Stimulated activated CD4-positive, alpha-beta T cell treated with anti-CD3 and anti-CD28 coated beads, Interleukin-2, amount 100 ng/mL, for 4 hours (primary cell): ENCODE data around the gene ANKFY1.
"Not testable (repeated sequence)": the region's sequence is repeated elsewhere in the genome, so short reads cannot be mapped to it uniquely, and the experiment has no call there.

Source experiments
- DNase-seq: peaks from one replicate; pipeline ENCODE4 v3.0.0-alpha.2; 2020; ENCODE audit warnings: low read depth

ANKFY1 gene

DNA sequence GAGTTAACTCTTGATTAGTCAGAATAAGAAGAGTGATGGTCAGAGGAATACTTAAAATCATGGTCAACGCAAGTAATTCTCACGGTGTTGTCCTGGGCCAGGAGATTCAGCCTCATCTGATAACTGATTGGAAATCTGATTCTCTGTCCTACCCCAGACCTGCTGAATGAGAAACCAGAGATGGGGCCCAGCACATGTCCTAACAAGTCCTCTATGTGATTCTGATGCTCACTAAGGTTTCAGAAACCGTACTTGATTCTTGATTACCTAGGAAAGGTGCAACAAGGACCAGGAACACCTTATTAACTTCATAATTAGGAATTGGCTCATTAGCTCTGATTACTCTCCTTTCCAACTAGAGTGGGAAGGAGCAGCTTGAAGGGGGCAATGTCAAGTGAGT, 44.5 kb downstream of the ANKFY1 start:
- DNase-seq, result no peak

DNA sequence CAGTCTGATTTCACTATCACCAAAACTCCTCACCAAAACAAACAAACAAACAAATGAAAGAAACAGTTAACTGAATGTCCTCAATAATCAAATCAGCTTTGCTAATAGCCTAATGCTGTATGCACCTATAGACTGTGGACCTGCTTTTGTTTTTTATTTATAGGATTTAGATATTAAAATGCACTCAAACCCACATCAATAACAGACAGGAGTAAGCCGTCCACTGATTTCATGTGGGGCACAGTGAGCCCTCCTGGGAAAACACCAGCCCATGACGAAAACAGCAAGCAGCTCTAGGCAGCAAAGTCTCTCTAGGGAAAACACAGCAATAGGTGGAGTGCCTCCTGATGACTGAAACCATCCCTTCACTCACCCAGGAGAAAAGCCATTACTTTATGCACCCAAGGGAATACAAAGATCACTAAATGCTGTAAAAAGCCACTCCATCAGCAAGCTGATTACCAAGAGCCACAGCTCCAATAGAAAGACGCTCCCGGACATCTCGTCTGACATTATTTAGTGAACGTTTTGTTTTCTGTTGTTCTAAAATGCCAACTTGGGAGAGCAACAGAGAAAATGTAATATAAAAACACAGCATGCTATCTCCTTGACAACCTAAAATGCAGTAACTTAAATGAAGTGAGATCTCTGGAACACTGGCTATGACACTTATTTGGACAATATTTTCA, 47.8 kb downstream of the ANKFY1 start:
- no peak for DNase-seq

DNA sequence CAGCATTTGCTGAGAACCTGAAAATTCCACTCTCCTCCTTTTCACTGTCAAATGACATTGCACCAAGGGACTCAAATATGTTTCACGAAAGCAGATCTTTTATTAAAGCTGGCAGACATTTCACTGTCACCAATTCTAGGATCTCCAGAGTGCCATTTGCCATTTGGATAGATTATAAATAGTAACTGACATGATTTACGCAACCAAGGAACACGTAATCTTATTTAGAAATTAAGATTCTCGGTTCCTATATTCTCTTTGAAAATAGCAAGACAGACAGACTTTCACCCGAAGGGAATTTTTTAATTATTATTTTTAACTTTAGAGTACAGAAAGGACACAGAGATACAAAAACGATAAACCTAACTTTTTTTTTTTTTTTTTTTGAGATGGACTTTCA, 49.6 kb downstream of the ANKFY1 start:
- DNase-seq, result no peak

DNA sequence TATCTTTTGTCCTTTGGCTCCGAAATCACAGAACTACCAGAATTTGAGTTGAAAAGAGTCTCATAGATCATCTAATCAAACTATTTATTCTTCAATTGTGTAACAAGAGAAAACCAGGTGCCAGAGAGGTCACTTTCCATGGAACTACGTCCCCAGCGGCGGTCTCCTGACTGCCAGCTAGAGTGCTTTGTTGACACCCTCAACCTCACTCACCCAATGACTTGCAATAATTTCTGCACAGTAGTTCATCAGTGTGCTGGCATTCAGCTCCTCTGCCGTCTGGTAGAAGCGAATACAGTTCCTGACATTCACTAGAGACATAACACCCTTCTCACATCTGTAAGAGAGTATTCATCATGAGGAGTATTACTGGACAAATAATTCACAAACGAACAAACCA, 54.2 kb downstream of the ANKFY1 start:
- no peak for DNase-seq

DNA sequence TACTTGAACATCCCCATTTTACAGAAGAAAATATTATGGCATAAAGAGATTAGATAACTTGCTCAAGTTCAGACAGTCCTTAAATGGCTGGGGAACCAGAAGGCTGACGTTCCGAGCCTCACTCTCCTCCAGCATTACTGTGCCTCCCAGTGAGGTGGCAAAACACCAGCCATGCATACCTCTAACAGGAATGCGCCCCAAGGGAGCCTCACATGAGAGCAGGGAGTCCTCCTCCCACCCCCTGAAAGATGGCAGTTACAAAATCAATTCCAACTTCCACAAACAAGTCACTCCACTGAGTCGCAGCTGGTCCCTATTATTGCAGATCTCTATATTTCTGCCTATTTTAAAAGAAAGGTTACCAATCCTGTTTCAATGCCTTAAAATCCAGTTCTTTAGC, 55.5 kb downstream of the ANKFY1 start:
- DNase-seq, result no peak

DNA sequence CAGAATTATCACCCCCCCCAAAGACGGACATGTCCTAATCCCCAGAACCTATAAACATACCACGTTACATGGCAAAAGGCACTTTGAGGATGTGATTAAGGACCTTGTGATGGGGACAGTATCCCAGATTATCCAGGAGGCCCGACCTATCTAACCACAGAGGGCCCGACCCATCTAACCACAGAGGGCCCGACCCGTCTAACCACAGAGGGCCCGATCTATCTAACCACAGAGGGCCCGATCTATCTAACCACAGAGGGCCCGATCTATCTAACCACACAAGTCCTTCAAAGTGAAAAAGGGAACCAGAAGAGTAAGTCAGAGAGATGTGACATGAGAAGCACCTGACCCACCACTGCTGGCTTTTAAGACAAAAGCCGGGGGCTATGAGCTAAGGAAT, 56.8 kb downstream of the ANKFY1 start:
- no peak for DNase-seq

DNA sequence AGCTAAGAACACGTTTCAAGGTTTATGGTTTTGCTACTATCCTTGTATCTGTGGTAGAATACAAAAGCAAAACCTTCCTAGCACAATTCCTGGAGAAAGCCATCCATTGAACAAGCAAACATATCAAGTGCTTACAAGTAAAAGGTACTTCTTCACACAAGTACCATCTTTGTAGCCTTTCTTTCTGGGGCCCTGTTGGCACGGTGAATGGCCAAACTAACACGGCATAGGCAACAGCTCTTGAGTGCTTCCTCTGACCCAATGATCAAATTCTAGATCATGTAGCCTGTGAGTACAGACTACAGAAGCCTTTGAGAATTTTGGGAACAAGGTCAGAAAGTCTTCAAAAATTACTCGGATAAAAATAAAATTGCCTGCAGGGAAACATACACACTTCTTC, 57.9 kb downstream of the ANKFY1 start:
- DNase-seq, result no peak

DNA sequence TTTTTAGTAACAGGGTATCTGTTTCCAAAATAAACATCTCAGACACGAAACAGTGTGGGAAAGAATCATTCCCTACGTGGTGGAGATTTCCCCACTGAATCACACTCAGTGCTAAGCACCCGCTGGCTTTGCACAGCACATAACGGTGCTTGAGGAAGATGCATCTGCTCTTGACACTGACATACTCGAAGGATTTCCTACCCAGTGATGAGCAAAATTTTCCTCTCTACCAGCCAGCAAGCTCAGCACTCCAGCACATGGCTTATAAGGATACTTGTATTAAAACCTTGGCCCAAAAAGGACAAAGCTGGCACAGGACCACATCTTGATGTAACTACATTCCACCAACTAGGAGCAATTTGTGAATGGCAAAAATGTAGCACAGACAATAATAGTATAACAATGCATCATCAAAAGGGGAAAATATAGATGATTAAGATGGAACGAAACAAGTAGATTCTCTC, 59.0 kb downstream of the ANKFY1 start:
- no peak for DNase-seq

DNA sequence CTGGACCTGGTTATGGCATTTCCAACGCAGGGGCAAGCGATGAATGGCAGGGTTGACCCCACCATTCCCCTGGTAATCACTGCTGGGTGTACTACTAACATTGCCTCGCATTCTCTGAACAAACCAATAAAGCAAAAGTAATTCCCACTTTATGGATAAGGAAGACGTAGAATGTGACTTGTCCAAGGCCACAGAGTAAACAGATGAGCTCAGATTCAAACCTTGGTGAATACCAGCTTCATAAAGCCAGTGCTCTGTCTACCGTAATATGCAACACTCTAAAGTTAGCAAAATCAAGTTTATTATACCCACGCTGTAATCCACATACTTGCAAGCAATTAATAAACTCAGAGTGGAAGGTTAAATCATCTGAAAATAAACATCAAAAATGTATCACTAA, 59.6 kb downstream of the ANKFY1 start:
- DNase-seq, result no peak

DNA sequence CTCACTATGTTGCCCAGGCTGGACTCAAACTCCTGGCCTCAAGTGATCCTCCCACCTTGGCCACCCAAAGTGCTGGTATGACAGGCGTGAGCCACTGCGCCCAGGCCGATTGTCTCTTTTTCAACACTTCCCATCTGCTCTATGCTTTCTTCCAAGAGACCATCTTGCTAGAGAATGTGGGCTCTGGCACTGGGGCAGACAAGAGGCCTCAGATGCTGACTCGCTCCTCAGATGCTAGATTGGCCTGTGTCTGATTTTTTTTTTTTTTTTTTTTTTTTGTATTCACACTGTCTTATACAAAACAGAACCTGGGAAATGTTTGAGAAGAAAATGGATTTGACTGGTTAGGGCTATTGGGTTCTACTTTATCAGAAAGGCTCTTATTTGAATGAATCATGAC, 62.6 kb downstream of the ANKFY1 start:
- DNase-seq, result no peak

DNA sequence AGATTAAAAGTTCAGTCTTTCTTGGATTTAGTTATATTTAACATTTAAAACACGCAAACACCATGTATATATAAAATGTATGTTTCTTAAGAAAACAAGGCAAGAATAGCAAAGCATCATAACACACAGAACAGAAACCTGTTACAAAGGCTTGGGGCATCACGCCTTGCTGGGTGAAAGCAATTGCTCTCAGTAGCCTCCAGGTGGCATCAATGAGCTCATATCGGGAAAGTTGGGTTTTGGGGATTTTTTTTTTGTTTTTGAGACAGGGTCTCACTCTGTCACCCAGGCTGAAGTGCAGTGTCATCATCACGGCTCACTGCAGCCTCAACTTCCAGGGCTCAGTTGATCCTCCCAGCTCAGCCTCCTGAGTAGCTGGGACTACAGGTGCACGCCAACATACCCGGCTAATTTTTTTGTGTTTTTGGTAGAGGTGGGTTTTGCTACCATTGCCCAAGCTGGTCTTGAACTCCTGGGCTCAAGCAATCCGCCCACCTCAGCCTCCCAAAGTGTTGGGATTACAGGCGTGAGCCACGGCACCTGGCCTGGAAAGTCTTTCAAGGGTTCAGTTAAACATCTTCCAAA, 63.9 kb downstream of the ANKFY1 start:
- peak; percentile 9 for DNase-seq

DNA sequence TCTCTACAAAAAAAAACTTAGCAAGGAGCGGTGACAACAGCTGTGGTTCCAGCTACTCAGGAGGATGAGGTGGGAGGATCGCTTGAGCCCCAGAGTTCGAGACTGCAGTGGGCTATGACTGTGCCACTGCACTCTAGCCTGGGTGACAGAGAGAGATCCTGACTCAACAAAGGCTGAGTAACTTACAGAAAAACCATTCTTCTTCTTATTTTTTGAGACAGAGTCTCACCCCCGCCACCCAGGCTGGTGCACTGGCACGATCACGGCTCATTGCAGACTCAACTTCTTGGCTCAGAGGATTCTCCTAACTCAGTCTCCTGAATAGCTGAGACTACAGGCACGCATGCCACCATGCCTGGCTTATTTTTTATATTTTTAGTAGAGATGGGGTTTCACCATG, 64.8 kb downstream of the ANKFY1 start:
- DNase-seq, result no peak

DNA sequence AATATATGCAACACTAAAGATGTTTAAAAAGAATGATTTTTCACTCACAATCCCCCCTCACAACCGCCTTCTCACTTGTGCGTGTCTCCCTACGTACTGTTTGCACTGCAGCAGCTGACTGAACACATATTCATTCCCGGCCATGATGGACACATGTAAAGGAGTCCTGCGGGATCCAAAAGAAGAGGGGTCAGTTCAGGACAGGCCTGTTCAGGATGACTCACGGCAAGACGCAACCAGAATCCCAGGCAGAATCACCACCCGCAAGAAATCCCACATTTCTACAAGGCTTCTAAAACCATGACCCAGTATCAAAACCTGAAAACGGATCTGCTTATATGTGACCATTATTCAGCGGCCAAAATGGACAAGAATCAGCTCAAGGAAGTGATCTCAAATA, 68.5 kb downstream of the ANKFY1 start:
- no peak for DNase-seq

DNA sequence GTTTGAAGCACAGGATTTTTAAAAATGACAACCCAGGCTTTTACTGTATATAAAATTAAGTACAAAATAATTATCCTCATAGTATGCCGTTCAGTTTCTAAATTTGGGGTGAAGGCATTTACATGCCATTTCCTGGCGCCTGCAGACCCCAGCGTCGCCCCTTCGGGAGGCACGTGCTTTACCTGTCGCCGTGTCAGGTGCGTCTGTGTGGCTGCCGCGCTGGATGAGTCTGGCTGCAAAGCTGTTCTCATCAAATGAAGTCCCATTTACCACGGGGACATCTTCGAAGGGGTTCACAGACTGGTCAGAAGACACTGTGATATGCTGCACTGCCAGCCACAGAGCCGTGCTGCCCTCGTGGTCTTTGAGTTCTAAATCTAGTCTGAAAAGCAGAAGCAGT, 69.0 kb downstream of the ANKFY1 start:
- no peak for DNase-seq

DNA sequence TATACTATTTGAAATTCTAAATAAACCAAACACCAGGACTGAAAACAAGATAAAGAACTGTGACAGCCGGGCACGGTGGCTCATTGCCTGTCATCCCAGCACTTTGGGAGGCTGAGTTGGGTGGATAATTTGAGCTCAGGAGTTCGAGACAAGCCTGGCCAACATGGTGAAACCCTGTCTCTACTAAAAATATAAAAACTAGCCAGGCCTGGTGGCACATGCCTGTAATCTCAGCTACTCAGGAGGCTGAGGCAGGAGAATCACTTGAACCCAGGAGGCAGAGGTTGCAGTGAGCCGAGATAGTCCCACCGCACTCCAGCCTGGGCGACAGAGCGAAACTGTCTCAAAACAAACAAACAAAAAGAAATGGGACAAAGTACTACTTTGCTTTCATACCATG, 73.0 kb downstream of the ANKFY1 start:
- DNase-seq, result not testable (repeated sequence)

DNA sequence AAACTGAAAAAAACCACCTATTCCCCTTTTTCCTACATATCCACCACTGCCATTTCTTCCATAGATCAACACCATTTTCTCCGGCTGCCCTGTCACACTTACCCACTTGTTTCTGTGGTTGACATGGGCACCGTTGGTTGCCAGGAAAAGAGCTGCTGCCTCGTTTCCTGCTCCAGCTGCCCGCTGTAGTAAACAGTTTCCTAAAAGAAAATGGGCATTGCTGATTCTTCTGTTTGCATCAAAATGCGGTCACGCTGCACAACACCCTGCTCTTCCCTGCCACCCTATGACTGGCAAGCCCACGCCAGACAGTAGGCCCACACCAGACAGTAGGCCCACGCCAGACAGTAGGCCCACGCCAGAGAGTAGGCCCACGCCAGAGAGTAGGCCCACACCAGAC, 74.5 kb downstream of the ANKFY1 start:
- no peak for DNase-seq

DNA sequence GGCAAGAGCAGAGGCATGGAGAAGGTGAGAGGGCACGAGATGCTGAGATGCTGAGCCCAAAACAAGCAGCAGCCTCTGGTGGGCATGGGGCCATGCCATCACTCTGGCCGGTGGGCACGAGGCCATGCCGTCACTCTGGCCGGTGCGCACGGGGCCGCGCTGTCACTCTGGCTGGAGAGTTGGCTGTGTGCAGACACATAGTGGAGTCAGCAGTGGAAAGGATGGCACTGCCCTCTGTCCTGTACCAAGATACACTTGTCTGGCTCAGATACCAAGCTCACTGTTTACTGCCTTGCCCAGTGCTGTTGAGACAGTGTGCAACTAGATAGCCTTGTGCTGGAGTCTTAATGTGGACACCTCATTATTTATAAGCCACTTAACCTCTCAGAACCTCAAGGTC, 75.7 kb downstream of the ANKFY1 start:
- no peak for DNase-seq

DNA sequence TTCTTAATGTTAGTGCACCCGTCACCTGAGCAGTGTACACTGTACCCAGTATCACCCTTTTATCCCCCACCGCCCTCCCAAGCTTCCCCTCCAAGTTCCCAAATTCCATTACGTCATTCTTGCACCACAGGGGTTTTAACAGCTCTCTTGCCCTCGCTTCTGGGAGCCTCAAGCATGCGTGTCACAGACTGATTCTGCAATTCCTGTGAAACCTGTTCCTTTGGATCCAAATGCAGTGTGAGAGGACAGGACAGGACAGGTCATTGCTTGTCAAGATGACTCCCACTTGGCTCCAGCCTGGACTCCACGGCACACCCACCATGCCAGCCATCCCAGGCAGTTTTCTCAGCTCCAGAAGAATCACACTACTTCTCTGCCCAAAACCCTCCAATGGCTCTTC, 76.7 kb downstream of the ANKFY1 start:
- DNase-seq, result no peak

DNA sequence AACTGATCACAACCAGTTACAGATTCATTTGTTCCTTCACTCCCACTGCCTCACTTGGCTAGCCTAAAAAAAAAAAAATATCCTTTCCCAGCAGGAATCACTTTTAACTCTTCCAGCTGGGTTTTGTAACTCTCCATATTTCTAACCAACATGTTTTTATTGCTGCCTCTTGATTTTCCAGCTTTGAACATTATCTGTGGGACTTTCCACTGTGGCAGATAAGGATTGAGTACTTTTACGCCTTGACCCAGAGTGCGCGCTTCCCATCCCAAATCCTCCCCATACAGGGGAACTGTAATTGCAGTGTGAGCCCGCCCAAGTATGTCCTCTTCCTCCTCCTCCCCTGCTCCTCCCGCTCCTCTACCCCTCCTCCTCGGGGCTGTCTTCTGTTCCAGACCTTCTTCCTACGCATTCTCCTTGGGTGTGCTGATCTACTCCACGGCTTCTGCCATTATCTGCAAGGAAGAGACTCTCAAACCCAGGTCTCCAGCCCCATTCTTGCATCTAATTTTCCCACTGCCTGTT, 77.4 kb downstream of the ANKFY1 start:
- DNase-seq, result no peak

DNA sequence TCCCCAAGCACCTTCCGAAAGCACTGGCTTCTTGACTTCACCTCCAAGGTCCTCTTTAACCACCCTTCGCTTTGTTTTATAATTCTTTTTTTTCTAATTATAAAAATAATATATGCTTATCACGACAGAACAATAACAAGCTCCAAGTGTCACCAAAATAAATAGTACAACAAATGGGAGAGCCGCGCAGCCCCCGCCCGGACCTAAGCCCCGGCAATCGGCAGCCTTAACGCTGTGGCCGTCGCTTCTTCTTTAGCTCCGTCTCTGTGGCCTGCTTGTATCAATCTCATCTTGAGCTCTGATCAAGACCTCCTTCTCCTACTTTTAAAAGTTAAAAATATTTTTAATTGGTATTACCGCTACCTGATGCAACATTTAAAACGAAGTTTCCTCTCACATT, 78.1 kb downstream of the ANKFY1 start:
- DNase-seq, result no peak

DNA sequence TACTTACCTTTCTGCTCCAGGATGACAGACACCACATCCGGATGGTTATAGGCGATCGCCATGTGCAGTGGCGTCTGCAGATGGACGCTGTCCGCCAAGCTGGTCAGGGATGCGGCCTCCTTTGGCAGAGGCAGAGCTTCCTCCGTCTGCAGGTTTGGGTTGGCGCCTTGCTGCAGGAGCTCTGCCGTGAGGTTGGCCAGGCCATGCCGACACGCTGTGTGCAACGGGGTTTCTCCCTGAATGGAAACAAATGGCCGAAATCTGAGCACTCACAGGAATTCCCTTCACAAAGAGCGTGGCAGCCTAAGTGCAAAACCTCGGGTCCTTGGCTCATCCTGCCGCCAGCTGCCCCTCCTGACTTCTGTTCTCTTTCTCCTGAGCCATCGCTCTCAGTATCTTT, 79.0 kb downstream of the ANKFY1 start:
- no peak for DNase-seq

DNA sequence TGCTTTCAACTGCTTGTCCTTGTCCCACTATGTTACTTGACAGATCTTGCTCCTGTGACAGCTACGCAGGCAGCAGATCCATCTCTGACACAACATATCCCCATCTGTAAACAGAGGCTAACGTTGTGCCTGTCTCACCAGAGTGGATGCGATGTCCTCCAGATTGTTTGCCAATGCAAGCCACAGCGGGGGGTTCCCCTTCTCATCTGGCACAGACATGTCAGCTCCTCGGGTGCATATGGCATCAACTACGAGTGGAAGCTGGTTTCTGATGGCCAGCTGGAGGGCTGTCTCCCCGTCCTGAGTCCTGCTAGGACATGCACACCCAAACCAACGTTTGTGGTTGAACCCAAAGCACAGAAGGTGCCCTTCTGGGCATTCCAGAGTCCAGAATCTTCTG, 81.7 kb downstream of the ANKFY1 start:
- DNase-seq, result no peak

DNA sequence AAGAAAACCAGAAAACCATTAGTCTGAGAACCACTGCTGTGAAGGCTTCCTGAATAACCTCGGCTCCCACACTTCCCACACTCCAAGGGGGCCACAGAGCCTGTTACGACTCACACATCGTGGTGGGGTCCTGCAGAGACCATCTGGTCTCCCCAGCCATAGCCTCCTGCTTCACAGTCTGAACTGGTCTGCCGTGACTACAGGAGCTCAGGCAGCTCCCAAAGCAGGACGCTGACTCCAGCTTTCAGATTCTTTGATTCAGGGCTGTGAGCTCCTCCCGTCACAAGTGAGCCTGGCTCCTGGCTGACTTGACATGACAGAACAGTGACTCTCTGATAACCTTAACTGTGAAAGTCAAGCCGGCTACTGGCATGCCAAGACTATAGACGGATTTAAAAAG, 83.0 kb downstream of the ANKFY1 start:
- no peak for DNase-seq

DNA sequence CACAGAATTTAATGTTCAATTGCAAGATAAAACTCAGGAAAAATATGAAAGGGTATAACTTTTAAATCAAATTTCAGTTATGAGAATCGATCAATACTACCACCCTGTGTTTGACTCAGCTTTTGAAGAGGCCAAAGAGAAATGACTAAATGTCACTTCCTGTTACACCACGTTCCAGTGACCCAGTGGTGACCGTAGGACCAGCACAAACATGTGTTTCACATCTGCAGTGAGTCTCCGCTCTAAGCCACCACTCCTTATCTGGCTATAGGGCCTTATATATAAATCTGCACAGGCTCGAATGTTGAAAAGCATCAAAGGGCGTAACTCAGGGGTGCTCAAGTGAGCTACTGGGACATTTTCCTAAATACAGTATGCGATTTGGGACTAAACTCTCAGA, 84.7 kb downstream of the ANKFY1 start:
- DNase-seq, result no peak
